Activated naive CD8-positive, alpha-beta T cell (primary cell): ENCODE results near the gene KXD1.
"Not testable (repeated sequence)": the region's sequence is repeated elsewhere in the genome, so short reads cannot be mapped to it uniquely, and the experiment has no call there.

Source experiments
- H3K27ac Mint-ChIP-seq: one replicate; pipeline ENCODE4 v1.8.0; 2021; ENCODE audit warnings: mixed read lengths
- H3K27me3 Mint-ChIP-seq: one replicate; pipeline ENCODE4 v1.8.0; 2021; ENCODE audit warnings: mixed read lengths
- H3K36me3 Mint-ChIP-seq: one replicate; pipeline ENCODE4 v1.8.0; 2021; ENCODE audit warnings: mixed read lengths
- H3K4me1 Mint-ChIP-seq: one replicate; pipeline ENCODE4 v1.8.0; 2021; ENCODE audit warnings: low read depth, mixed read lengths
- H3K4me3 Mint-ChIP-seq: one replicate; pipeline ENCODE4 v1.8.0; 2021; ENCODE audit warnings: mild to moderate bottlenecking, mixed read lengths
- H3K9me3 Mint-ChIP-seq: one replicate; pipeline ENCODE4 v1.8.0; 2021; ENCODE audit warnings: low read depth, mixed read lengths

The KXD1 gene

DNA sequence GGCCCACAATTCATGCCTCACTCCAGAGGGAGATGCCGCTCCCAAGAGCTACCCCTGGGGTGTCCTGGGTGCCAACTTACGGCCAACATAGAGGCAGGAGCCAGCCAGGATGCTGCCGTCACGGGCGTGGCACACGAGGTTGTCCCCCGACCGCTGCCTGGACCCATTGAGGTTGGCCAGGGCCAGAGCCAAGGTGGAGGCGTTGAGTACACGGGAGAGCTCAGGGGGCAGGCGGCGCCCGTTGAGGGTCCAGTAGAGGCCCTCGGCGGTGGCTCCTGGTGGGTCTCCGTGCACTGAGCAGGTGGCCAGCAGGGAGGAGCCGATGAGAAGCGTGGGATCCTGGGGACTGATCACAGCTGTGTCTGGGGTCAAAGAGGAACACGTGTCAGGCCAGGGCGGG lies 41.8 kb downstream of the KXD1 start:
- H3K4me1 Mint-ChIP-seq = peaks cover 10% of the 10 kb centered on the region
- no peaks in the 10 kb centered on the region for H3K9me3 Mint-ChIP-seq
- H3K4me3 Mint-ChIP-seq = no peak overlapping the region
- H3K27me3 Mint-ChIP-seq = peaks cover 10% of the 10 kb centered on the region
- no peak overlapping the region for H3K27ac Mint-ChIP-seq
- H3K36me3 Mint-ChIP-seq = no peaks in the 10 kb centered on the region

DNA sequence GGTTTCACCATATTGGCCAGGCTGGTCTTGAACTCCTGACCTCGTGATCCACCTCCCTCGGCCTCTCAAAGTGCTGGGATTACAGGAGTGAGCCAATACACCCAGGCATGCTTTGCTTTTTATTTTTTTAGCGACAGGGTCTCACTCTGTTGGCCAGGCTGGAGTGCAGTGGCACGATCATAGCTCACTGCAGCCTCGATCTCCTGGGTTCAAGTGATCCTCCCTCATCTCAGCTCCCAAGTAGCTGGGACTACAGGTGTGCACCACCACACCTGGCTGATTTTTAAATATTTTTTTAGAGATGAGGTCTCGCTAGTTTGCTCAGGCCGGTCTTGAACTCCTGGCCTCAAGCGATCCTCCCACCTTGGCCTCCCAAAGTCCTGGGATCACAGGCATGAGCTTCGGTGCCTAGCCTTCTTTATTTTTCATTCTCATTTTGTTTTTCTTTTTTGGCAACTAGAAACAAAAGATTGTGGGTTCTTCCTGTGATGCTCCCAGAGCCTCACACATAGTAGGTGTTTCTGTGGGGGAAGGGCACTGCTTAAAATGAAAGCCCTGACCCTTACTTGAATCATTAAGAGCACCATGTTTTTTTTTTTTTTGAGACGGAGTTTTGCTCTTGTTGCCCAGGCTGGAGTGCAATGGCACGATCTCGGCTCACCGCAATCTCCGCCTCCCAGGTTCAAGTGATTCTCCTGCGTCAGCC lies 43.2 kb downstream of the KXD1 start:
- not testable (repeated sequence) for H3K27ac Mint-ChIP-seq, H3K36me3 Mint-ChIP-seq, H3K4me1 Mint-ChIP-seq, H3K4me3 Mint-ChIP-seq, H3K9me3 Mint-ChIP-seq
- H3K27me3 Mint-ChIP-seq = peaks cover 14% of the 10 kb centered on the region

DNA sequence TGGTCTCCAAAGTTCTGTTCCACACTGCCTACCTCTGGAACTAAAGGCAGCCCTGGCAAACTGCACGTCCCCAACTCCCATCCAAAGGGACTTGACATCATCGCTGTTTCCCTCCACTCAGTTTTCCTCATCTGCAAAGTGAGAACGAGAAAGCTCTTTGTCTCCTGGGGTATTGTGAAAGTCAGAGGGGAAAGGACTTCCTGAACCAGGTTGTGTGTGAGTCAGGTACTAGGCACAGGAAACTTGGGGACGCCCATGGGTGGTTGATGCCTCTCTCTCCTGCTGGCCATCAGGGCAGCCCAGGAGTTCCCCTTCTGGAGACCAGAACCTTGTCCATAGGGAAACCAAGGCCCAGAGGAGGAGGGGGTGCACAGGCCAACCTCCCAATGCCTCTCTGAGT lies 44.2 kb downstream of the KXD1 start:
- peaks cover 14% of the 10 kb centered on the region for H3K27me3 Mint-ChIP-seq
- no peak overlapping the region for H3K4me3 Mint-ChIP-seq
- no peaks in the 10 kb centered on the region for H3K9me3 Mint-ChIP-seq
- H3K36me3 Mint-ChIP-seq = no peaks in the 10 kb centered on the region
- no peak overlapping the region for H3K27ac Mint-ChIP-seq
- H3K4me1 Mint-ChIP-seq = peaks cover 7% of the 10 kb centered on the region

DNA sequence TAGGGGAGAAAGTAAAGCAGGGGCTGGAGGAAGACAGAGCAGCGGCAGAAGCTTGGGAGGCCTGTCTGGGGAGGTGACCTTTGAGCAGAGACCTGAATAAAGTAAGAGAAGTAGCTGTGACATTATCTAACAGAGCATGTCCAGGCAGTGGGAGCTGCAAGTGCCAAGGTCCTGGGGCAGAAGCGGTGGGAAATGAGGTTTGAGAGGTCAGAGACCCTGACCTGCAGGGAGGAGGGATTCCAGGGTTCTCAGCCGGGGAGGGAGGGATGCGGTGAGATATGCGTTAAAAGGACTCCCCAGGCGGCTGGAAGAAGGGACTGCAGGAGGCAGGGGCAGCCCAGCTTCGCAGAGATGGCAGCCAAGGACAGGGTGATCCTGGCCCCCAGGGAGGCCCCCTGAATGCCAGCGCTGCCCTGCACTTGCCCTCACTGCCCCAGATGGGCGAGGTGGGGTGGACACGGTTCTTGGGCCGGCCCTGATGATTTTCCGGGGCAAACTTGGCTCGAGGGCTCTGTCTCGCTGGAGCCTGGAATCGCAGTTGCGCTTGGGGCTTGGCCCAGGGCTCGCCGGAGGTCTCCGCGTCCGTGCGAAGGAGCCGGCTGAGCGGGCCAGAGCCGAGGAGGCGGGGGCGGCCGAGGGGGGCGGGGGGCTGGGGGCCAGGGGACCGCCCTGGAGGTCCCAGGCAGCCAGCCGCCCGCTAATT lies 45.7 kb downstream of the KXD1 start:
- peaks cover 9% of the 10 kb centered on the region for H3K4me1 Mint-ChIP-seq
- no peak overlapping the region for H3K4me3 Mint-ChIP-seq
- H3K27me3 Mint-ChIP-seq = peaks cover 14% of the 10 kb centered on the region
- no peaks in the 10 kb centered on the region for H3K36me3 Mint-ChIP-seq
- H3K9me3 Mint-ChIP-seq = no peaks in the 10 kb centered on the region
- no peak overlapping the region for H3K27ac Mint-ChIP-seq

DNA sequence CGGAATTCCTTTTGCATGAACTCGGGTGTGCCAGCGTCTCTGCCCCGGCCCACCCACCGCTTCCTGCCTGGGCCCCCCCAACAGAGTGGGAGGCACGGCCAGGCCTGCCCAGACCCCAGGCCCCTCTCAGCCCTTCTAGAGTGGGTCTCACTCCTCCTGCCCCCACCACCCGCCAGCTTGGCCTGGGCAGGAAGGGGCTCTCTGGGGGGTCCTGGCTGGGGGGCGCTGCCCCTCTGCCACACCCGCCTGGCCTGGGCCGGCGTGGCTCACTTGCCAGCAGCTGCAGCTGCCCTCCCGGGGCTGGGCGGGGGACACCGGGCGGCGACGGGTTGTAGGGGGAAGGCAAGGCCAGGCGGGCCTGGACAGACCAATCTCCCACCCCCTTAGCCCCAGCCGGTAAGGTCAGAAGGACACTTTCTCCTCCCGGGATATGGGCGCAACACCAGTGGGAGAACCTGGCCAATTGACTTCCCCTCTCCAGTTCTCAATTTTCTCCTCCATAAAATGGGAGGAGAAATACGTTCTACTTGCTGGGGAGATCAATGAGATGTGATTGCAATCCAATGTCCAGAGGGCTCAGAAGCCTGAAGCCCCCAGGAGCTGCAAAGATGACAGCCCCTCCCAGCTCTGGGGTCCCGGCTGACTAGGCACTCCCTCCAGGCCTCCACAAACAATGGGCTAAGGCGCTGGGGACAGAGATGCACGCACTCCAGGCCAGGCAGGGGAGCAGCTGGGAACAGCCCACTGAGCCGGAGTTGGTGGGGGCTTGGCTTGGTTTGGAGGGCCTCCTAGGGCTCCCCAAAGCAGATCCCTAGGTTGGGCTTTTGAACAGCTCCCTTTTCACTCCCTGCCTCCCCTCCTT lies 46.5 kb downstream of the KXD1 start:
- Mint-ChIP-seq H3K36me3 (no peaks in the 10 kb centered on the region), H3K4me3 (no peak overlapping the region), H3K4me1 (peaks cover 15% of the 10 kb centered on the region), H3K27me3 (peaks cover 21% of the 10 kb centered on the region), H3K9me3 (no peaks in the 10 kb centered on the region), H3K27ac (no peak overlapping the region)

DNA sequence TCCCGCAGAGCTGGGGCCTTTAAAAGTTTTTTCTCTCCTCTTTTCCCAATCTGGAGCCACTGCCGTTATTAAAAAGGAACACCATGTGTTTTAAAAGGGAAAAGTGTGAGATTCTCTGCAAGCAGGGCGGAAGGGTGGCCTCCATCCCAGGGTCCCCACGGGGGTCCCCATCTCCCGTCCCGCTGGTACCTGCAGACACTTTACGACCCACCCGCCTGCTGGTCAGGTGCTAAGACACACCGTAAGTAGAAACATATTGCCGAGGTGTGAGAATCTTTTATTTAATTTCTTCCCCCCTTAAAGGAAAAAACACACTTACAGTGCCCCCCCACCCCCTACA lies 47.1 kb downstream of the KXD1 start:
- no peaks in the 10 kb centered on the region for H3K36me3 Mint-ChIP-seq
- H3K4me1 Mint-ChIP-seq = peaks cover 16% of the 10 kb centered on the region
- H3K27me3 Mint-ChIP-seq = peaks cover 26% of the 10 kb centered on the region
- no peak overlapping the region for H3K4me3 Mint-ChIP-seq
- no peak overlapping the region for H3K27ac Mint-ChIP-seq
- H3K9me3 Mint-ChIP-seq = no peaks in the 10 kb centered on the region

DNA sequence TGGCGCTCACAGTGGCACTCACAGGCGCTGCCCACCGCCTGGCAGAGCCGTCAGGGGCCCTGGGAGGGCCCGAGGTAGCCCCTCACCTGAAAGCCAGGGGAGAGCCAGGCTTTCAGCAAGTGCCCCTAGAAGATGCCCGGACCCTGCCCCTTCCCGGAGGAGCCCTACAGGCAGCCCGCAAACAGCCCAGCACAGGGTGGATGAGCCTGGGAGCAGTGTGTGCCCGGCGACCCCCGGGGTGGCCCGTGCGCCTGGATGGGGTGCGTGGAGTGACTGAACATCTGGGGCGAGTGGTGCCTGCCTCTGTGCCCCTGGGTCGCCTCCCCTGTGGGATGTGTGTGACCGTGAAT lies 47.5 kb downstream of the KXD1 start:
- Mint-ChIP-seq H3K4me1 (peaks cover 16% of the 10 kb centered on the region), H3K27ac (no peak overlapping the region), H3K27me3 (peaks cover 26% of the 10 kb centered on the region), H3K36me3 (no peaks in the 10 kb centered on the region), H3K9me3 (no peaks in the 10 kb centered on the region), H3K4me3 (peak overlapping the region; percentile 72)

DNA sequence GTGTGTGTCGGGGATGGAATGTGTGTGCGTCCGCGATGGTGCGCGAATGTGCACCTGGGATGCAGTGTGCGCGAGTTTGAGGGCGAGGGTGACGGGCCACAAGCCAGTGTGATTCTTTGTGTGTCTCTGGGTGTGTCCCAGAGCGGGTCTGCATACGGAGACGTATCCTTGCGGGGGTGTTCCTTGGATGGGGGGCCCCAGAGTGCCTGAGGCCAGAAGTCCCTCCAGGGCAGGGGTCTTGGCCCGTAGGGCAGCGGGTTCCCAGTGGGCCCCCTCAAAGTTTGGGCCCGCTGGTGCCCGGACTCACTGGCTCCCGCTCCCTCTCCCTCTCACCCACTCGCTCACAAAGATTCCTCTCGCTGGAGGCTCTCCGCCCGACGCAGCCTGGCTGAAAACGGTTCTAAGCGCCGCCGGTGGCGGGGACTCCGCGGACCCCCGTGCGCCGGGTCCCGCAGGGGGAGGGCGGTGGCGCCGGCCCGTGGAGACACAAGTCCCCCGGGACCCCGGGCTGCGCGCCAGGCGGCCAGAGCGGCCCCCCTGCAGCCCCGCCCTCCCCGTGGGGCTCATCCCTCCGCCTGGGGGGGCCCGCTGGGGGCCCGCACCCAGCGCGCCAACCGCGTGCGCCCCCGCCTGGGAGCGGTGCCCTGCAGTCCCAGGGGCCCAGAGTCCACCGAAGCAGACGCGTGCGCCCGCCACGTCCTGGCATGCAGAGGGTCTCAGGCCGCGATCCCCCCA lies 48.0 kb downstream of the KXD1 start:
- peaks cover 16% of the 10 kb centered on the region for H3K4me1 Mint-ChIP-seq
- peak overlapping the region; percentile 72 for H3K4me3 Mint-ChIP-seq
- H3K27ac Mint-ChIP-seq = no peak overlapping the region

DNA sequence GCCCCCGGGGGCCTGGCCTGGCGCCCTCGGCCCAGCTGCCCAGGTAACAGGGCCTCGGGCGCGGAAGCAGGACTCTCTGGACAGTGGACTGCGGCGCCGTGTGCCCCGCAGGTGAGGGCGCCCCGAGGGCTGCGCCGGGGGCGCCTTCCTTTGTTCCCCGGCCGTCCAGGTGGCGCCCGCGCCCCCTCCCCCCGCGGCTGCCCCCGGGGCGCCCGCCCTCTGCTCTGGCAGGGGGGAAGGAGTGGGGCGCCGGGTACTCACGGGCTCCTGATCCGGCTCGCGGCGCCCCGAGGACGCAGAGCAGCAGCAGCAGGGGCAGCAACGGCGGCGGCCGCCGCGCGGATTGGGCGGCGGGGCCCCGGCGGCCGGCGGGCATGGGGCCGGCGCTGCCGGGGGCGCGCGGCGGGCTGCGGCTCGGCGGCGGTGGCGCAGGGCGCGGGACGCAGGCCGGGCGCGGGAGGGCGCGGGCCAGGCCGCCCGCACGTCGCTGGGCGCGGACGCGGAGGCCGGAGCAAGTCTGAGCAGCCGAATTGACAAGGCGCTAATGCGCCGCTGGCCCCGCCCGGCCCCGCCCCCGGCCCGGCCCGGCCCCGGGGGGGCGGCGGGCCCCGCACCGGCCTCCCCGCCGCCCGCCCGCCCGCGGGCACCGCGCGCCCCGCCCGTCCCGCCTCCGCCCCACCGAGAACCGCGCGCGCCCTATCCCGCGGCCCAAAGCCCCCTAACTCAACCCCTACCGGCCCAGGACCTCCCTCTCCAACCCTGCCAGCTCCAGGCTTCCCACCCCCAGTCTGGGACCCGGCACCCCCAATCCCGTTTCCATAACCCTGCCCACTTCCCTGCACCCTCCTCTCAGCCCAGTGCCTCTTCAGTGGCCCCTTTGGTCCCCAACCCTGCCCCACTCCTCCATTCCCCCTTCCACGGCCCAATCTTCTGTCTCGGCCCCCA lies 48.9 kb downstream of the KXD1 start, which contains the start of gene CRLF1:
TSS of gene CRLF1 (minus strand) at position 519 of the 945 bp plus-strand sequence. CDS start at position 376, 143 bp downstream.
- peaks cover 21% of the 10 kb centered on the region for H3K4me1 Mint-ChIP-seq
- no peaks in the 10 kb centered on the region for H3K36me3 Mint-ChIP-seq
- H3K27me3 Mint-ChIP-seq = peaks cover 28% of the 10 kb centered on the region
- no peak within 1 kb of the TSS for H3K27ac Mint-ChIP-seq
- no peak within 1 kb of the TSS for H3K4me3 Mint-ChIP-seq
- H3K9me3 Mint-ChIP-seq = no peaks in the 10 kb centered on the region

More for the DNA sequence above, 48.0 kb downstream of the KXD1 start:
- Mint-ChIP-seq H3K9me3 (no peaks in the 10 kb centered on the region), H3K36me3 (no peaks in the 10 kb centered on the region), H3K27me3 (peaks cover 26% of the 10 kb centered on the region)

DNA sequence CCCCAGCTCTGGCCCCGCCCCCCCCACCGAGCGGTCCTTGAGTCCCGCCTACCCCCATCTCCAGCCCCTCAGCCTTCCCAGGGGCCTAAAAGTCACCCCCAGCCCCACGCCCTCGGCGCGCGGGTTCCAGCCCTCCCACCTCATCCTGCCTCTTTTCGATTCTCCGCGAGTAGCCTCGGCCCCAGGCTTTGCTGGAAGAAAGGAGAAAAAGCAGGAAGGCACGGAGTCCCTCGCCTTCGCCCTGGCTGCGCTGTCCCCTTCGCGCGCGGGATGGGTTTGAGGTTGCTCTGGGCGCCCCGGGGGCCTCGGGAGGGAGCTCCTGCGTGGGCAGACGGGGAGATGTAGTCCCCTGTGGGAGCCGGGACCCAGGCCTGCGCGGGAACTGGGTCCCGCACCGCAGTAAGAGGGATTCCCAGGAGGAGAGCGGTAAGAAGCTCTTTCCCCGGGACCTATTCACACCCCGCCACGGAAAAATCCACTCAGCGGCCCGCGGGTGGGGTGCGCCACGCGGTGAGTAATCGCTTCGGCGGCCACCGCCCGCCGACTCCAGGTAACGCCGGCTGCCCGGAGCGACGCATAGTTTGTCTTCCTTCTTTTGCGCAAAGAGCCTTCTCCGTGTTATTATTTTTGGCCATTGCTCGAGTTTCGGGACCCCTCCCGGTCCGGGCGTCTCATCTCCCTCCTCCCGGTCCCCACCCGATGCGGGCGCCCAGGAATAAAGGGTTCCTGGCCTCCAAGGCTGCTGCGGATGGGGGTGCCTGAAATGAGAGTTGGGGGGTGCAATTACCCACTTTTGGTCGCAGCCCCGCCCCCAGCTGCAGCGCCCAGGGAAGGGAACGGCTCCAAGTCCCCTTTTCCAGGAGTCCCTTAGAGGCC lies 49.8 kb downstream of the KXD1 start:
- H3K36me3 Mint-ChIP-seq = no peaks in the 10 kb centered on the region

DNA sequence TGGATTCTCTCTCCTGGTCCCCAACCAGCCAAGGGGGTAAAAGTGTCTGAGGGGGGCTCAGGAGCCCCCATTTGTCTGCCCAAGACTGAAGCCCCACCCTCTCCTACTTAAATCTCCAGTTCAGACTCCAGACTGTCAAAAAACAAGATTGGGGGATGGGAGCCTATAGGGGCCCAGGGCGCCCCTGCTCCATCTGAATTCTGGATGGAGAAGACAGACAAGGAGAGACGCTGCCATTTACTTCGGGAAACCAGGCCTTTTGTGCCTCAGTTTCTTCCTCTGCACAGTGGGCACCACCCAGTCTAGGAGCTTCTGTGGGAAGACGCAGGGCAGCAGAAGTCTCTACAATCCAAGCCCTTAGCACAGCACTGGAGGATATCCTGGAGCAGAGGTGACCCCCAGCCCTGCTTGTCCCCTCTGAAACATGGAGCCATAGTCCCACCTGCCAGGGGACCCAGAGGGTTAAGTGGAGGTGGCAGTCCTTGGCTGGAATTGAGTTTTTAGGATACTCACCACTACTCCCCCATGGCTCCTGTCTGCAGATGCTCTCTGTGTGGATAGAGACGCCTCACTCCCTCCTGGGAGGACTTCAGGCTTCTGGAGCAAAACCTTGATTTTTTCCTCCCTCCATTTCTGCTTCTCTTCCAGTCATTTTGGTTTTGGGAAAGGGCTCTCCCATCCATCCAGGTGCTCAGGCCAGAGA lies 50.6 kb downstream of the KXD1 start:
- H3K4me3 Mint-ChIP-seq = peak overlapping the region; percentile 51
- H3K4me1 Mint-ChIP-seq = peaks cover 26% of the 10 kb centered on the region
- H3K9me3 Mint-ChIP-seq = no peaks in the 10 kb centered on the region
- no peak overlapping the region for H3K27ac Mint-ChIP-seq
- H3K36me3 Mint-ChIP-seq = no peaks in the 10 kb centered on the region
- H3K27me3 Mint-ChIP-seq = peaks cover 24% of the 10 kb centered on the region

More for the DNA sequence above, 49.8 kb downstream of the KXD1 start:
- H3K27me3 Mint-ChIP-seq = peaks cover 27% of the 10 kb centered on the region
- H3K27ac Mint-ChIP-seq = no peak overlapping the region
- no peaks in the 10 kb centered on the region for H3K9me3 Mint-ChIP-seq
- peaks cover 27% of the 10 kb centered on the region for H3K4me1 Mint-ChIP-seq
- no peak overlapping the region for H3K4me3 Mint-ChIP-seq

DNA sequence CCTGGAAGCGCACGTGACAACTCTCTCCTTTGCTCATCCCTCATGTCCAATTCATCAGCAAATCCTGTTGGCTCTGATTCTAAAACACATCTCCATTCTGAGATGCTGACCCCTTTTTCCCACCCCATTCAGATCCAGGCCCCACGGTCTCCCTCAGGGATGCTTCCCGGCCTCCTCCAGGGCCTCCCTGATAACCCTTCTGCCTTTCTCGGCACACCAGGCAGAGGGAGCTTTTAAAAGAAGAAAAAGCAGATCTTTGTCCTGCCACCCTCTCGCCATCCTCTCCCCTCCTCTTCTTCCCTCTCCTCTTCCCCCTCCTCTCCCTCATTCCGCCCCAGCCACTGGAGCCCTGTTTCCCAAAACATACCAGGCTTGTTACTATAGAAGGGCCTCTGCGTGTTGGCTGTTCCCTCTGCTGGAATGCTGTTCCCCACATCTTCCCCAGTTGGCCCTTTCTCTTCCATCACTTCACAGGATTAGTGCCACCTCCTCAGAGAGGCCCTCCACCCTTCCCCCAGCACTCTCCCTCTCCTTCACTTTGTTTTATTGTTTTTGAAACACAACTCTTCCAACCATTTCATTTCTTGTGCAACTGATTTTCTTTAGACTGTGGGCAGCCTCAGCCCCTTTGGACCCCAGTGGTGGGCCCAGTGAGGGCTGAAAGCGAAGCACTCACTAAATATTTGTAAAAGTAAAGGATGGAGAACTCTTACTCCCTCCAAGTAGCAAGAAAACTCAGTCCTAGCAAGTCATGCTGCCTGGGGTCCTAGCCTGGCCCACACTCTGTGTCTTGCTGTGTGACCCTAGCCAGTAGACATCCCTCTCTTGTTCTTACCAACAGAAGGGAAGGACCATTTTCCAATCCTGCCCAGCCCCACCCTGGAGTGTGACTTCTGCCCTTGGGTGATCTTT lies 51.4 kb downstream of the KXD1 start:
- H3K4me1 Mint-ChIP-seq = peaks cover 28% of the 10 kb centered on the region
- no peak overlapping the region for H3K27ac Mint-ChIP-seq
- H3K27me3 Mint-ChIP-seq = peaks cover 26% of the 10 kb centered on the region
- no peaks in the 10 kb centered on the region for H3K9me3 Mint-ChIP-seq
- H3K4me3 Mint-ChIP-seq = peak overlapping the region; percentile 51
- H3K36me3 Mint-ChIP-seq = no peaks in the 10 kb centered on the region
